SK-N-SH (cell line): ENCODE results near the gene SCAI. TPM values are rescaled to one million over a fixed set of nuclear protein-coding genes. Genes with fewer than 3 reads are reported as not detected.

Source experiments
- CTCF ChIA-PET: fragments of 300-600, 350-600 bp; formaldehyde crosslinking; extraction: SDS; loops from one replicate; lab custom pipeline; 2021; lab: Yijun Ruan, JAX
- POLR2A ChIA-PET: fragments of 350-600 bp; sonication (Branson Sonifier 250); formaldehyde crosslinking; extraction: SDS; loops from one replicate; lab custom pipeline; 2020; ENCODE audit warnings: antibody characterized with exemption, inconsistent platforms; lab: Yijun Ruan, JAX
- DNase-seq: peaks from one replicate; pipeline ENCODE4 v3.0.0; 2012
- H2AFZ ChIP-seq: fragments of 200-600 bp; sonication (generic); 2 replicates; pipeline ENCODE4 v1.8.1; 2016; ENCODE audit warnings: antibody characterized with exemption, mild to moderate bottlenecking, low read depth
- H3F3A ChIP-seq: fragments of 200-600 bp; sonication (generic); replicated peaks from 2 replicates; pipeline ENCODE3; 2016; ENCODE audit warnings: antibody characterized with exemption, mild to moderate bottlenecking; ENCODE audit not compliant: insufficient read depth
- H3K27ac ChIP-seq, 2 experiments: fragments of 200-500 bp in 1 of 2; fragments of 200-600 bp in 1 of 2; sonication (Bioruptor generic) in 1 of 2; sonication (generic), shearing (Covaris generic) in 1 of 2; 2 replicates each; pipeline versions ENCODE4 v1.5.1 to v1.6.1; 2014 to 2016; ENCODE audit warnings: low read depth in 2 of 2, inconsistent platforms in 1 of 2, low read length in 1 of 2, mild to moderate bottlenecking in 1 of 2, mixed read lengths in 1 of 2
- H3K27me3 ChIP-seq: fragments of 200-600 bp; sonication (generic), shearing (Covaris generic); 2 replicates; pipeline ENCODE4 v1.6.1; 2016; ENCODE audit warnings: mixed run types; ENCODE audit not compliant: insufficient read depth
- H3K36me3 ChIP-seq, 2 experiments: fragments of 200-500 bp in 1 of 2; fragments of 200-600 bp in 1 of 2; sonication (Bioruptor generic) in 1 of 2; sonication (generic) in 1 of 2; replicated peaks in 1 of 2; 2 replicates each; pipeline versions ENCODE3 to v1.5.1; 2014 to 2016; ENCODE audit warnings: low read length in 1 of 2, mild to moderate bottlenecking in 1 of 2; ENCODE audit not compliant: insufficient read depth in 2 of 2, control insufficient read depth in 1 of 2
- H3K4me1 ChIP-seq, 2 experiments: fragments of 200-500 bp in 1 of 2; fragments of 200-600 bp in 1 of 2; sonication (Bioruptor generic) in 1 of 2; sonication (generic), shearing (Covaris generic) in 1 of 2; 2 replicates each; pipeline versions ENCODE4 v1.5.1 to v1.6.1; 2014 to 2016; ENCODE audit warnings: low read depth in 1 of 2, low read length in 1 of 2, mixed run types in 1 of 2; ENCODE audit not compliant: insufficient read depth in 2 of 2, control insufficient read depth in 1 of 2
- H3K4me2 ChIP-seq: fragments of 200-600 bp; sonication (generic), shearing (Covaris generic); 2 replicates; pipeline ENCODE4 v1.6.1; 2017; ENCODE audit warnings: mixed run types
- H3K4me3 ChIP-seq, 2 experiments: fragments of 200-500 bp in 1 of 2; fragments of 200-600 bp in 1 of 2; sonication (Bioruptor generic) in 1 of 2; sonication (generic), shearing (Covaris generic) in 1 of 2; 2 replicates each; pipeline versions ENCODE4 v1.5.1 to v1.8.1; 2014 to 2016; ENCODE audit warnings: low read depth in 2 of 2, inconsistent platforms in 1 of 2, low read length in 1 of 2, mild to moderate bottlenecking in 1 of 2, mixed read lengths in 1 of 2, moderate library complexity in 1 of 2
- H3K79me2 ChIP-seq: fragments of 200-600 bp; sonication (generic); 2 replicates; pipeline ENCODE4 v1.8.1; 2017; ENCODE audit warnings: mild to moderate bottlenecking; ENCODE audit not compliant: insufficient read depth
- H3K9ac ChIP-seq: fragments of 200-600 bp; sonication (generic); 2 replicates; pipeline ENCODE4 v1.6.1; 2017; ENCODE audit warnings: mixed run types
- H3K9me2 ChIP-seq: fragments of 200-600 bp; sonication (generic); 2 replicates; pipeline ENCODE4 v1.6.1; 2017; ENCODE audit warnings: mixed run types
- H3K9me3 ChIP-seq: fragments of 200-600 bp; sonication (generic); 2 replicates; pipeline ENCODE4 v1.6.1; 2017; ENCODE audit warnings: mixed run types, mild to moderate bottlenecking, moderate library complexity
- H4K20me1 ChIP-seq: fragments of 200-600 bp; sonication (generic); 2 replicates; pipeline ENCODE4 v1.6.1; 2017; ENCODE audit warnings: mild to moderate bottlenecking, mixed run types; ENCODE audit not compliant: insufficient read depth
- CHD2 ChIP-seq: fragments of 150-350 bp; IDR thresholded peaks from 2 replicates; pipeline ENCODE4 v1.6.1; 2018; ENCODE audit warnings: low read length; ENCODE audit not compliant: partially characterized antibody
- EP300 ChIP-seq, 2 experiments: IDR thresholded peaks; 2 replicates each; pipeline versions ENCODE4 v1.4.0 to v1.6.1; 2012; ENCODE audit warnings: borderline replicate concordance in 1 of 2, low read depth in 1 of 2, low read length in 1 of 2
- FOXM1 ChIP-seq: IDR thresholded peaks from 2 replicates; pipeline ENCODE4 v1.4.0; 2012; ENCODE audit warnings: low read depth, mild to moderate bottlenecking
- GABPA ChIP-seq: IDR thresholded peaks from 2 replicates; pipeline ENCODE4 v1.4.0; 2012; ENCODE audit warnings: low read depth, mild to moderate bottlenecking
- JUND ChIP-seq: IDR thresholded peaks from 2 replicates; pipeline ENCODE4 v1.4.0; 2012
- NRF1 ChIP-seq: IDR thresholded peaks from 2 replicates; pipeline ENCODE4 v1.6.1; 2012; ENCODE audit warnings: low read depth, mild to moderate bottlenecking, low read length
- POLR2AphosphoS5 ChIP-seq: IDR thresholded peaks from 2 replicates; pipeline ENCODE4 v1.6.1; 2012; ENCODE audit warnings: low read depth, low read length
- RFX5 ChIP-seq: IDR thresholded peaks from 2 replicates; pipeline ENCODE4 v1.6.1; 2012; ENCODE audit warnings: mild to moderate bottlenecking, improper control_type of control experiment, low read length
- RXRA ChIP-seq: IDR thresholded peaks from 2 replicates; pipeline ENCODE4 v1.4.0; 2012; ENCODE audit warnings: low read depth, mild to moderate bottlenecking, borderline replicate concordance
- SMC3 ChIP-seq: IDR thresholded peaks from 2 replicates; pipeline ENCODE4 v1.6.1; 2012; ENCODE audit warnings: low read depth, low read length, improper control_type of control experiment
- TAF1 ChIP-seq: IDR thresholded peaks from 2 replicates; pipeline ENCODE4 v1.6.1; 2012; ENCODE audit warnings: low read depth, mild to moderate bottlenecking, low read length, moderate library complexity, borderline replicate concordance
- TCF12 ChIP-seq: IDR thresholded peaks from 2 replicates; pipeline ENCODE4 v1.4.0; 2012
- TEAD4 ChIP-seq: IDR thresholded peaks from 2 replicates; pipeline ENCODE4 v1.4.0; 2012; ENCODE audit warnings: mild to moderate bottlenecking, borderline replicate concordance; ENCODE audit not compliant: insufficient read depth
- WGBS: methylation state at CpG from one replicate; pipeline ENCODE4 v1.1.6; 2017; ENCODE audit warnings: low lambda C conversion rate; 5-methylcytosine and 5-hydroxymethylcytosine counted together
- polyA plus RNA-seq, 3 experiments: library from polyadenylated mRNA; depleted of rRNA; stranded (reverse); fragments of >200 nt; gene quantifications; 2 replicates each; pipeline ENCODE4 v1.2.3, GENCODE V29; 2012
- TF ChIP-seq, protein P1 (sequence below): fragments of 150-350 bp; IDR thresholded peaks from 2 replicates; pipeline ENCODE4 v1.6.1; 2016; ENCODE audit warnings: mild to moderate bottlenecking, low read depth, low read length
- TF ChIP-seq, protein P2 (sequence below): IDR thresholded peaks from 2 replicates; pipeline ENCODE4 v1.4.0; 2012; ENCODE audit warnings: low read depth, borderline replicate concordance
- TF ChIP-seq, protein P3 (sequence below): IDR thresholded peaks from 2 replicates; pipeline ENCODE4 v1.4.0; 2012; ENCODE audit warnings: low read depth, borderline replicate concordance
- TF ChIP-seq, protein P4 (sequence below): IDR thresholded peaks from 2 replicates; pipeline ENCODE4 v1.6.1; 2012; ENCODE audit warnings: mild to moderate bottlenecking, low read depth, low read length, moderate library complexity

The SCAI gene
- polyA plus RNA-seq, 1 of the 3 experiments (the other 2 are of a cell fraction): 0.85 TPM

DNA sequence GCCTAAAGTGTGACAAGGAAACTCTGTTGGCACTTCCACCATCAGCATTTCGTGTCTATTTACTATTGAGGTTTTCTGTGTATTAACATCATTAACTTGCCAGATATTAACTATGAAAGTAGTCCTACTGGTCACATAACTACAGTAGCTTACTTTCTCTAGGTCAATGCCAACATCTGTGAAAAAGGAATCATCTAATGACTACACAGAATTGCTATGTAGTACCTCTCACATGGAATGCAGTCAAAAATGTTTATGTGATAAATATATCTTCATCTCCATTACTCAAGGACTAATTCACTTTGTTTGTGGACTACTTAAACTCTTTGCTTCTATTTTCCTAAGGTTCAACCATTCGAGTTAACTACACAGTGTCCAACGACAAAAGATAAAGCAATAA lies 2.1 kb downstream of the SCAI start:
- Histone ChIP-seq H3K4me1 (peaks cover 0 to 3% of the 10 kb centered on the region in 2 experiments; a peak in 2 of 4 replicates), H3K9me2 (no peaks in the 10 kb centered on the region), H3K27me3 (no peaks in the 10 kb centered on the region), H4K20me1 (no peaks in the 10 kb centered on the region), H2AFZ (no peak overlapping the region), H3K4me2 (no peak overlapping the region), H3K79me2 (peaks cover 18% of the 10 kb centered on the region; the same call in 1 of the 2 replicates), H3K4me3 (no peak overlapping the region), H3K27ac (no peak overlapping the region), H3F3A (peaks cover 12% of the 10 kb centered on the region), H3K36me3 (peaks cover 0 to 4% of the 10 kb centered on the region in 2 experiments), H3K9me3 (no peaks in the 10 kb centered on the region), H3K9ac (no peak overlapping the region)
- no peak for DNase-seq
- POLR2A ChIA-PET: no interaction called here
- WGBS: 92% methylated on average over 3 of the region's 3 CpGs
- TF ChIP-seq SMC3: no peak
- TF ChIP-seq, protein P1, sequence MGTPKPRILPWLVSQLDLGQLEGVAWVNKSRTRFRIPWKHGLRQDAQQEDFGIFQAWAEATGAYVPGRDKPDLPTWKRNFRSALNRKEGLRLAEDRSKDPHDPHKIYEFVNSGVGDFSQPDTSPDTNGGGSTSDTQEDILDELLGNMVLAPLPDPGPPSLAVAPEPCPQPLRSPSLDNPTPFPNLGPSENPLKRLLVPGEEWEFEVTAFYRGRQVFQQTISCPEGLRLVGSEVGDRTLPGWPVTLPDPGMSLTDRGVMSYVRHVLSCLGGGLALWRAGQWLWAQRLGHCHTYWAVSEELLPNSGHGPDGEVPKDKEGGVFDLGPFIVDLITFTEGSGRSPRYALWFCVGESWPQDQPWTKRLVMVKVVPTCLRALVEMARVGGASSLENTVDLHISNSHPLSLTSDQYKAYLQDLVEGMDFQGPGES: no peak
- TF ChIP-seq FOXM1: no peak
- TF ChIP-seq NRF1: no peak
- CTCF ChIA-PET: no interaction called here

DNA sequence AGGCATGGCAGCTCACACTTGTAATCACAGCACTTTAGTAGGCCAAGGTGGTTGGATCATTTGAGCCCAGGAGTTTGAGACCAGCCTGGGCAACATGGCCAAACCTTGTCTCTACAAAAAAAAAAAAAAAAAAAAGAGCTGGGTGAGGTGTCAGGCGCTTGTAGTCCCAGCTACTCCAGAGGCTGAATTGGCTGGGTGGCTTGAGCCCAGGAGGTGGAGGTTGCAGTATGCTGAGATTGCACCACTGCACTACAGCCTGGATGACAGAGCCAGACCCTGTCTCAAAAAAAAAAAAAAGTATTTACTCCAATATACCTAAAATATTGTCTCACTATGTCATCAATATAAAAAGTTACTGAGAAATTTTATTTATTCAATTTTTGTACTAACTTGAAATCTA lies 2.8 kb downstream of the SCAI start:
- Histone ChIP-seq H4K20me1 (no peaks in the 10 kb centered on the region), H3K4me2 (no peak overlapping the region), H3K27me3 (no peaks in the 10 kb centered on the region), H2AFZ (no peak overlapping the region), H3K36me3 (no peaks in the 10 kb centered on the region), H3F3A (peaks cover 9% of the 10 kb centered on the region), H3K9me2 (no peaks in the 10 kb centered on the region), H3K27ac (no peak overlapping the region), H3K9ac (no peak overlapping the region), H3K79me2 (peaks cover 20% of the 10 kb centered on the region), H3K4me1 (peaks cover 0 to 3% of the 10 kb centered on the region in 2 experiments; a peak in 2 of 4 replicates), H3K4me3 (no peak overlapping the region), H3K9me3 (no peaks in the 10 kb centered on the region)
- no peak for DNase-seq
- ChIA-PET CTCF (no interaction called here), POLR2A (no interaction called here)
- WGBS: 100% methylated on average over 1 of the region's 1 CpG
- TF ChIP-seq TAF1 (no peak), TCF12 (no peak), SMC3 (no peak), FOXM1 (no peak), JUND (no peak), CHD2 (no peak), RFX5 (no peak), NRF1 (no peak), GABPA (no peak), RXRA (no peak), POLR2AphosphoS5 (no peak), EP300 (IDR thresholded peaks at IDR 0.05; ENCODE audit: borderline replicate concordance in 1 of 2, low read depth in 1 of 2, low read length in 1 of 2) (no peak), TEAD4 (no peak)
- TF ChIP-seq, protein P2, sequence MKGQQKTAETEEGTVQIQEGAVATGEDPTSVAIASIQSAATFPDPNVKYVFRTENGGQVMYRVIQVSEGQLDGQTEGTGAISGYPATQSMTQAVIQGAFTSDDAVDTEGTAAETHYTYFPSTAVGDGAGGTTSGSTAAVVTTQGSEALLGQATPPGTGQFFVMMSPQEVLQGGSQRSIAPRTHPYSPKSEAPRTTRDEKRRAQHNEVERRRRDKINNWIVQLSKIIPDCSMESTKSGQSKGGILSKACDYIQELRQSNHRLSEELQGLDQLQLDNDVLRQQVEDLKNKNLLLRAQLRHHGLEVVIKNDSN: no peak
- TF ChIP-seq, protein P3, sequence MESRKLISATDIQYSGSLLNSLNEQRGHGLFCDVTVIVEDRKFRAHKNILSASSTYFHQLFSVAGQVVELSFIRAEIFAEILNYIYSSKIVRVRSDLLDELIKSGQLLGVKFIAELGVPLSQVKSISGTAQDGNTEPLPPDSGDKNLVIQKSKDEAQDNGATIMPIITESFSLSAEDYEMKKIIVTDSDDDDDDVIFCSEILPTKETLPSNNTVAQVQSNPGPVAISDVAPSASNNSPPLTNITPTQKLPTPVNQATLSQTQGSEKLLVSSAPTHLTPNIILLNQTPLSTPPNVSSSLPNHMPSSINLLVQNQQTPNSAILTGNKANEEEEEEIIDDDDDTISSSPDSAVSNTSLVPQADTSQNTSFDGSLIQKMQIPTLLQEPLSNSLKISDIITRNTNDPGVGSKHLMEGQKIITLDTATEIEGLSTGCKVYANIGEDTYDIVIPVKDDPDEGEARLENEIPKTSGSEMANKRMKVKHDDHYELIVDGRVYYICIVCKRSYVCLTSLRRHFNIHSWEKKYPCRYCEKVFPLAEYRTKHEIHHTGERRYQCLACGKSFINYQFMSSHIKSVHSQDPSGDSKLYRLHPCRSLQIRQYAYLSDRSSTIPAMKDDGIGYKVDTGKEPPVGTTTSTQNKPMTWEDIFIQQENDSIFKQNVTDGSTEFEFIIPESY: no peak
- TF ChIP-seq, protein P4, sequence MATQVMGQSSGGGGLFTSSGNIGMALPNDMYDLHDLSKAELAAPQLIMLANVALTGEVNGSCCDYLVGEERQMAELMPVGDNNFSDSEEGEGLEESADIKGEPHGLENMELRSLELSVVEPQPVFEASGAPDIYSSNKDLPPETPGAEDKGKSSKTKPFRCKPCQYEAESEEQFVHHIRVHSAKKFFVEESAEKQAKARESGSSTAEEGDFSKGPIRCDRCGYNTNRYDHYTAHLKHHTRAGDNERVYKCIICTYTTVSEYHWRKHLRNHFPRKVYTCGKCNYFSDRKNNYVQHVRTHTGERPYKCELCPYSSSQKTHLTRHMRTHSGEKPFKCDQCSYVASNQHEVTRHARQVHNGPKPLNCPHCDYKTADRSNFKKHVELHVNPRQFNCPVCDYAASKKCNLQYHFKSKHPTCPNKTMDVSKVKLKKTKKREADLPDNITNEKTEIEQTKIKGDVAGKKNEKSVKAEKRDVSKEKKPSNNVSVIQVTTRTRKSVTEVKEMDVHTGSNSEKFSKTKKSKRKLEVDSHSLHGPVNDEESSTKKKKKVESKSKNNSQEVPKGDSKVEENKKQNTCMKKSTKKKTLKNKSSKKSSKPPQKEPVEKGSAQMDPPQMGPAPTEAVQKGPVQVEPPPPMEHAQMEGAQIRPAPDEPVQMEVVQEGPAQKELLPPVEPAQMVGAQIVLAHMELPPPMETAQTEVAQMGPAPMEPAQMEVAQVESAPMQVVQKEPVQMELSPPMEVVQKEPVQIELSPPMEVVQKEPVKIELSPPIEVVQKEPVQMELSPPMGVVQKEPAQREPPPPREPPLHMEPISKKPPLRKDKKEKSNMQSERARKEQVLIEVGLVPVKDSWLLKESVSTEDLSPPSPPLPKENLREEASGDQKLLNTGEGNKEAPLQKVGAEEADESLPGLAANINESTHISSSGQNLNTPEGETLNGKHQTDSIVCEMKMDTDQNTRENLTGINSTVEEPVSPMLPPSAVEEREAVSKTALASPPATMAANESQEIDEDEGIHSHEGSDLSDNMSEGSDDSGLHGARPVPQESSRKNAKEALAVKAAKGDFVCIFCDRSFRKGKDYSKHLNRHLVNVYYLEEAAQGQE: no peak
- TF ChIP-seq, protein P1: no peak
